Lung microvascular endothelial cell (primary cell): ENCODE data around the gene NANP. TPM values are rescaled to one million over a fixed set of nuclear protein-coding genes. Genes with fewer than 3 reads are reported as not detected.
"Not testable (repeated sequence)": the region's sequence is repeated elsewhere in the genome, so short reads cannot be mapped to it uniquely, and the experiment has no call there.

ENCODE experiments used
- DNase-seq, 2 donors: peaks; one replicate each; pipeline versions ENCODE4 v3.0.0 to v3.0.0-alpha.2; 2010; ENCODE audit warnings: low read depth in 2 of 2
- total RNA-seq: library from RNA; depleted of rRNA; stranded (reverse); fragments of >200 nt; gene quantifications from 2 replicates; pipeline ENCODE4 v1.2.1, GENCODE V29; 2014

The NANP gene
- total RNA-seq, 1 donor from 2014 or later = 9.1 TPM

GRCh38 chr20:25606094-25606695, 17.6 kb downstream of the NANP start:
- no peak for DNase-seq

- no peak for DNase-seq
Observed at GRCh38 chr20:25605148-25605547, 18.7 kb downstream of the NANP start.

GRCh38 chr20:25604611-25605010, 19.2 kb downstream of the NANP start:
- DNase-seq = no peak

DNA sequence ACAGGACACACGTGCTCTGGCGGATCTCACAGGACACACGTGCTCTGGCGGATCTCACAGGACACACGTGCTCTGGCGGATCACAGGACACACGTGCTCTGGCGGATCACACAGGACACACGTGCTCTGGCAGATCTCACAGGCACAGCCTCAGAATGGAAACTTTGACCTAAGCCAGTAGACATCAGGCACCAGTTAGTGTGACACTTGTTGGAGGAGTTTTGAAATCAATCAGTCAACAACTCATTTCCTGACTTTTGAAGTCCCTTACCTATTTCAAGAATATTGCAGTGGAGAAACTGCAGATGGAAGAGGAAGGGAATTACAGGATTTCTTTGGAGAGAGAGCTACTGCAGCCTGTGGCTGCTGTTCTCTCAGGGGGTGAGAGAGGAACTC, 20.9 kb downstream of the NANP start:
- DNase-seq = not testable (repeated sequence)

GRCh38 chr20:25602191-25602913, 21.5 kb downstream of the NANP start:
- DNase-seq = not testable (repeated sequence)

DNA sequence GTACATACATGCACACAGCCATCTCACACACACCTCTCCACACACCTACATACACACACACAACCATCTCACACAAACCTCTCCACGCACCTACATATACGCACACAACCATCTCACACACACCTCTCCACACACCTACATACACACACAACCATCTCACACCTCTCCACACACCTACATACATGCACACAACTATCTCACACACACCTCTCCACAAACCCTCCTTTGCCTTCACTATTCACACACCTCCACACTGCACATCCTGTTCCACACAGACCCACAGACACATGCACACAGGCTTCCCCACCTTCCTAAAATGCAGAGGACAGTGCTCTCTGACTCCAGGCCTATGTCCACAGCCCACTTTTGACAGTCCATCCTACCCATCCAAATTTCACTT, 22.2 kb downstream of the NANP start:
- DNase-seq = no peak

GRCh38 chr20:25600632-25601031, 23.2 kb downstream of the NANP start:
- peak in 1 of 2 donors; percentile 17 for DNase-seq

DNA sequence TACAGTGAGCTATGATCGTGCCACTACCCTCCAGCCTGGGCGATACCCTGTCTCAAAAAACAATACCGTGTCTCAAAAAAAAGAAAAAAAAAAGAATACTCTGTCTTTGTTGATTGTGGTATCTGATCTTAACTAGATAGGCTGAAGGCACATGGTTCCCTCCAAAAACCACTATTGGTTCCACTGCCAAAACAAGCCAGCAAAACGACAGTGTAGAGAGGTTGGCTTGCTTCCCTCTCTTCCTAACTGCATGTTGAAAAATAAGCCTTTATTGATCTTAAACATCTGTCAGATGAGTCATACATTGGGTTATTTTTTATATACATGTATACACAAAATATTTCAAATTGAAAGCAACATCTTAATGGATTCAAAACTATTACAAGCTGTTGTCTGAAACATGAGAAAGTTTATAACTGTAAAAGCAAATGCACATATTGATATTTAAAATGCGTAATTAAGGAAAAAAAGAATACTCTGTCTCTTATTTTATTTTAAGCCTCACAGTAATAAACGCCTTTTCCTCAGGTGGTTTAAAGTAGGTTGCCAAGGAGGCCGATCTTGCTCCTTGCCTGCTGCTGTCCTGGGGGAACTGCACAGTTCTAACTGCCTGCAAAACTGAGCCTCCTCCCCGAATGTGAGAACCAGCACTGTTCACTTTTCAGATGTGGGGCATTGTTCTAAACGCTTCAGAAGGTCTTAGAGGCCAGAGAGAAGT, 31.5 kb downstream of the NANP start:
- peak in 1 of 2 donors; percentile 38 for DNase-seq

GRCh38 chr20:25590778-25591177, 33.0 kb downstream of the NANP start:
- not testable (repeated sequence) for DNase-seq

DNA sequence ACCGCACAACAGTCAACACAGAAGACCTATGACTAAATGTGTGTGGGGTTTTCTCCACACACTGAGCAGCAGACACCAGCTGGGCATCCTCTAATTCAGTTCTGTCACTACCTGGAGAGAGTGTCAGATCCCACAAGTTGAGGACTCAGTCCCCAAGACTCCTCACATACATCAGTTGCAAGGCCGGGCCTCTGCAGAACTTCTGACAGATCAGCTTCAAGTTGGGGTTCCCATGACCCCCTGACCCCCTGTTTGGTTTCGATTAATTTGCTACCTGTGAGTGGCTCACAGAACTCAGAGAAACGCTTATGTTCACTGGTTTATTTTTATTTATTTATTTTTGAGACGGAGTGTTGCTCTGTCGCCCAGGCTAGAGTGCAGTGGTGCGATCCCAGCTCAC, 35.3 kb downstream of the NANP start:
- no peak for DNase-seq

- no peak for DNase-seq
Observed at GRCh38 chr20:25587536-25587935, 36.3 kb downstream of the NANP start.

DNA sequence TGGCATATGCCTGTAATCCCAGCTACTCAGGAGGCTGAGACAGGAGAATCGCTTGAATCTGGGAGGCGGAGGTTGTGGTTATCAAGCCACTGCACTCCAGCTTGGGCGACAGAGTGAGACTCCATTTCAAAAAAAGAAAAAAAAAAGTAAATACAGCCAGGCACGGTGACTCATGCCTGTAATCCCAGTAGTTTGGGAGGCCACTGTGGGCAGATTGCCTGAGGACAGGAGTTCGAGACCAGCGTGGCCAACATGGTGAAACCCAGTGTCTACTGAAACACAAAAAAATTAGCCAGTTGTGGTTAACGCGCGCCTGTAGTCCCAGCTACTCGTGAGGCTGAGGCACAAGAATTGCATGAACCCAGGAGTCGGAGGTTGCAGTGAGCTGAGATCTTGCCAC, 36.9 kb downstream of the NANP start:
- no peak for DNase-seq

GRCh38 chr20:25584905-25585704, 38.7 kb downstream of the NANP start, which contains the start of gene NINL:
NINL (minus strand) TSS chr20:25585531; CDS start chr20:25526587, 58,944 bp downstream.
- DNase-seq = peak; percentile 41 to 76

GRCh38 chr20:25583607-25584006, 40.2 kb downstream of the NANP start:
- DNase-seq = not testable (repeated sequence)

GRCh38 chr20:25580711-25581110, 43.1 kb downstream of the NANP start:
- no peak for DNase-seq

DNA sequence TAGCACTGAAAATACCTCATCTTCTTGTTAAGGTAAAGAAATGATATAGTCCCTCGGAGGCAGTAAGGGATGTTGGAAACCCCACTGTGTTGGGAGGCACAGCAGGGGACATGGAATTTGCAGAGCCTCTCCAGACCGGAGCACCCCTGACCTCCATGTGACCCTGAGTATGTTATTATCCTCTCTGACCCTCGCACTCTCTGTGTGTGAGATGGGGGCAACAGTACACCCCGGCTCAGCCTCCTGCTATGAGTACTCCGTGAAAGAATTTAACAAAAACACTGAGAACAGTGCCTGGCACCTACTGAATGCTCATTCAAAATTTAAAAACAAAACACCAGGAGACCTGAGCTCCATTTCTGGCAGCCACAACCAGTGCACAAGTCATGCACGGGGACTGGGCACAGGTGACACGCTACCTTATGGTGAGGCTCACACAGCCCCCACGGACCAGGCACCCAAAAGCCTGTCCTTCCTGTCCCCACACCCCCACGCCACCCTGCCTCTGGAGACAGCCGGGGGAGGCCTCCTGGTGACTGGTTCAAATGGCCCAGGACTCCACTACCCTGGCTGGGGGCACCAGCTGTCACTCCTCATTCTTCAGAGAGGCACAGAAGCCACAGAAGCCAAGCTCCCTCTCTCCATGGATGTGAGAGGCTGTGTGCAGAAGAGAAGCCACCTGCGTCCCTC, 44.6 kb downstream of the NANP start:
- DNase-seq = no peak

DNA sequence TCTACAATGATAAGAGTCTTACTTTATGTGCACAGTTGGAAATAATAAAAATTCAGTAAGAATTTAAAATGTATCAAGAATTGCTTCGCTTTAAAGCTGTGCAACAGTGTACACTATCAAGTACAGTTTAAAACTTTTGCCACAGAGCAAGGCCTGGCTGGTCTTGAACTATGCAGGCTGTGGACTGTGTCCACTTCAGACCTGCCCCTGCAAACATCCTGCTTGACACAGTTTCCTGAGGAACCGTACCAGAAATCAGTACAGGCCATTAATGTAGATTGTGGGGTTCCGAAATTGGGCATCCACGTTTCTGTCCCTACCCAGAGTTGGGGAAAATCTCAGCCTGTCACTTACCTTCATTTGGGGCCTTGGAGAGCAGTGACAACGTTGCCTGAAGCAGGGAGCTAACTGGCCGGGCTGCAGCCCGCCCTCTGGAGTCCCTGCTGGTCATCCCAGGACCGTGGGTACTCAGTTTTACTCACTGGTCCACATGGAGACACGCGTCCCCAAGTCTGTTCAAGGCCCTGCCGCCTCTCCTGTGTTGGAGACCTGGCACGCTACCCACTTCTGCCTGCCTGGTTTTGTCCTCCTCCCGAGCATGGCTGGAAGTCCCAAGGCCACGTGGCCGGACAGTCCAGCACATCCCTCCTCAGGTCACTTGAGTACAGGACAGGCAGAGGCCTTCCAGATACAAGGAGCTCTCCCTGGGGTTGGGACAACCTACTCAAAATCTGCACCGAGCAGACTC, 46.9 kb downstream of the NANP start:
- no peak for DNase-seq

GRCh38 chr20:25574411-25574810, 49.4 kb downstream of the NANP start:
- peak in 1 of 2 donors; percentile 14 for DNase-seq

GRCh38 chr20:25573288-25574251, 50.2 kb downstream of the NANP start:
- DNase-seq = peak; percentile 12 to 26
